Measurements from ENCODE around the gene SYNGR2.
A peak's percentile ranks its signal among the peaks of the same experiment; 100 is the strongest.
"Not testable (repeated sequence)": the region's sequence is repeated elsewhere in the genome, so short reads cannot be mapped to it uniquely, and the experiment has no call there.

The SYNGR2 gene

DNA sequence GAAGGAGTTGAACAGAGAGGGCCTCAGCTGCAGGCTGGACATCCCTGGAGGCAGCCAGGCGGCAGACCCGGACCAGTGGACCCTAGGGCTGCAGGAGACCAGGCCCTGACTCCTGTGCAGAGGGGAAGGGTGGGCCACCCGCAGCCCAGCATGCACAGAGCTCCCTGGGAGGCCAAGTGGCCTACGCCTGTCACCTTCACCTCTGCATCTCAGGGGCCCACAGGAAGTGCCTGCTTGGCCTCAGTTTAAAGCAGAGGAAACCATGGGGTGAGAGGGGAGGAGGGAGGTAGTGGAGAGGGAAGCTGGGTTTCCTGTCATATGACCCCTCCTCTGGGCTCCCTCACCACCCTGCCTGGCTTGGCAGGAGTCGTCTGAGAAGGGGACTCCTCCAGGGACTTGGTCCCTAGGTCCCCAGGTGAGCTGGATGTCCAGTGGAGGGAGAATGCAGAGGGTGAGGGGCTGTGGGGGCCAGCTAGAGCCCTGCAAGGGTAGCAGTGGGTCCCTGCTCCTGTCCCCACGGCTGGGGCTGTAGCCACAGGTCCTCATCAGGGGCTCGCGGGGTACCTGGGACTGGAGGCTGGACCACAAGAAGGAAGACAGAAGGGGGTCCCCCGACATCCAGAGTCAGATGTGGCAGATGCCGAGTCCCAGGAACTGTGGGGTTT lies 37.8 kb upstream of the SYNGR2 start, which contains the start of gene TMC8:
Gene TMC8, plus strand, starts transcription at position 335 of the 665 bp plus-strand sequence. CDS start 818 bp downstream, outside the sequence.
- DNase-seq: no peak

DNA sequence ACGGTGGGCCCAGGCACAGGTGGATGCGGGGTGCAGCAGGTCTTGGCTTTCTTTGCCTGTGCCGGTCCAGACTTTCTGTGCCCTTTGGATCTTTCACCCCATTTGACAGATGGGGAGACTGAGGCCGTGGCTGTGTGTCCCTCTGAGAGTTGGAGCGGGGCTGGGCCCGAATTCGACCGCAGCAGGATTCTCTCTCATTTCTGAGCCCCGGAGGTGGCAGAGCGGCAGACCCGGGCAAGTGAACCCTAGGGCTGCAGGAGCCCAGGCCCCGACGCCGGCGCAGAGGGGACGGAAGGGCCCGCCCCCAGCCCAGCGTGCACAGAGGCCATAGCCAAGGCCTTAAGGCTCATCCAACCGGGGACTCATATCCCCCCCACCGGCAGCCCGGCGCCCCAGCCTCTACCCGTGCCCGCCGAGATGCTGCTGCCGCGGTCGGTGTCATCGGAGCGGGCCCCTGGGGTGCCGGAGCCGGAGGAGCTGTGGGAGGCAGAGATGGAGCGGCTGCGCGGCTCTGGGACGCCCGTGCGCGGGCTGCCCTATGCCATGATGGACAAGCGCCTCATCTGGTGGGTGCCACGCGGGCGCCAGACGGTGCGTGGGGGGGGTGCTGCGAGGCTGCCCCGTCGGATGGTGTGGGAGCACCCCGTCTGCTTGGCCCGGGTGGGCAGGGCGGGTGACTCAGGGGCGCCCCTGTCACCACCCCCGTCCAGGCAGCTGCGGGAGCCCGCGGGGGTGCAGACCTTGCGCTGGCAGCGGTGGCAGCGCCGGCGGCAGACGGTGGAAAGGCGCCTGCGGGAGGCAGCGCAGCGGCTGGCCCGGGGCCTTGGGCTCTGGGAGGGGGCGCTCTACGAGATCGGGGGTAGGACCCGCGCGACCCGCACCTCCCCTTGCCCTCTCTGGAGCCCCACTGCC lies 37.0 kb upstream of the SYNGR2 start:
- DNase-seq: no peak

DNA sequence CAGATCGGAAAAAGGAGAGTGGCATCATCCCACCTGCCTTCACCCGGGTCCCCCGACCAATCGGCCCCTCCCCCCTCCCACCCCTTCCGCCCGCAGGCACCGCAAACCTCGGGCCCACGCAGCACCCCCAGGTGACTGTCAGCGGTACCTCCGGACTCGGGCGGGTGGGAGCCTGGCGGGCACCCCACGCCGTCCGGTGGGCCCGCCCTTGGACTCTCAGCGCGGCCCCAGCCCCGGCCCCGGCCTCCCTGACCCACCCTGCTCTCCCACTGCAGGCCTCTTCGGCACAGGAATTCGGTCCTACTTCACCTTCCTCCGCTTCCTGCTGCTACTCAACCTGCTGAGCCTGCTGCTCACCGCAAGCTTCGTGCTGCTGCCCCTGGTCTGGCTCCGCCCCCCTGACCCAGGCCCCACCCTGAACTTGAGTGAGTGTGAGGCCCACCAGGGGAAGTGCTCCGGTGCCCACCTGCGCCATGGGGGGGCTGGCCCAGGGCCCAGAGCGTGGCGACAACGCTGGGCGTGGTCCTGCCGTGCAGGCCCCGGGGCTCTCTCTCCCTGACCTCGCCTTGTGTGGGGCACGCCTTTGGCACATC lies 36.2 kb upstream of the SYNGR2 start:
- no peak for DNase-seq

DNA sequence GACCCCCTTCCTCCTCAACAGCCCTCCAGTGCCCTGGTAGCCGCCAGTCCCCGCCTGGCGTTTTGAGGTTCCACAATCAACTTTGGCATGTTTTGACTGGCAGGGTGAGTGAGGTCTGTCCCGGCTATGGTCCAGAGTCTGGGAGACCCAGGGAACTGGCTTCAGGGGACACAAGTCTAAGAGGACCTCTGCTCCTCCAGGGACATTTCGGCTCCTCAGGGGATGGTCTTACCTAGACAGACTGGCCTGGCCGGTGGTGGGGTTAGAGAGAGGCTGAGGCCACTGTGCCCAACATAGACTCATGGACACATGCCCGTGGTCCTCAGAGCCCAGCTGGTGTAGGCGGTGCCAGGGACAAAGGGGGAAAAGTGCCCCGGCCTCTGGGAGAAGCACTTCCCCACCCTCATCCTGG lies 35.6 kb upstream of the SYNGR2 start:
- no peak for DNase-seq

DNA sequence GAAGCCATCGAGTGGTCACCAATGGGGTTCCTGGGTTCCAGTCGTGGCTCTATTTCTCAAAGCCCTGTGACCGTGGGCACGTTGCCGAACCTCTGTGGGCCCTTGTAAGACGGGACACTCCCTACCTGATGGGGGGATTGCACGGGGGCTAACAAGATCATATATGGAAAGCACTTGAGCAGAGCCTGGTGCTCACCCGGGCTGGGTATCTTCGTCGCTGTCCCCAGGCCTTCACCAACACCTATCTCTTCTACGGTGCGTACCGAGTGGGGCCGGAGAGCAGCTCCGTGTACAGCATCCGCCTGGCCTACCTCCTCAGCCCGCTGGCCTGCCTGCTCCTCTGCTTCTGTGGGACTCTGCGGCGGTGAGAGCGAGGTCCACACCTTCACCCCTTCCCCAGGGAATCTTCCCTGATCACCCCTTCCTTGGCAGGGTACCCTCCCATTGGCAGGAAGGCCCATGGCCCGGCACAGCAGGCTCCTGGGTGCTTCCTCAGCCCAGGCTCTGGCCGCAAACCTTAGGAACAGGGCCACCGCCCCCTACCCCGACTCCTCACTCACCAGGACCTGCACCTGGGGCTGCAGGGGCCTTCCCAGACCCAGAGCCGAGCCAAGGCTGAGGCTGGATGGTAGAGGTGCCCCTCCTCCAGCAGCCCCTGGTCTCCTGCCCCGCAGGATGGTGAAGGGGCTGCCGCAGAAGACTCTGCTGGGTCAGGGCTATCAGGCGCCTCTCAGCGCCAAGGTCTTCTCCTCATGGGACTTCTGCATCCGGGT lies 35.0 kb upstream of the SYNGR2 start:
- no peak for DNase-seq

DNA sequence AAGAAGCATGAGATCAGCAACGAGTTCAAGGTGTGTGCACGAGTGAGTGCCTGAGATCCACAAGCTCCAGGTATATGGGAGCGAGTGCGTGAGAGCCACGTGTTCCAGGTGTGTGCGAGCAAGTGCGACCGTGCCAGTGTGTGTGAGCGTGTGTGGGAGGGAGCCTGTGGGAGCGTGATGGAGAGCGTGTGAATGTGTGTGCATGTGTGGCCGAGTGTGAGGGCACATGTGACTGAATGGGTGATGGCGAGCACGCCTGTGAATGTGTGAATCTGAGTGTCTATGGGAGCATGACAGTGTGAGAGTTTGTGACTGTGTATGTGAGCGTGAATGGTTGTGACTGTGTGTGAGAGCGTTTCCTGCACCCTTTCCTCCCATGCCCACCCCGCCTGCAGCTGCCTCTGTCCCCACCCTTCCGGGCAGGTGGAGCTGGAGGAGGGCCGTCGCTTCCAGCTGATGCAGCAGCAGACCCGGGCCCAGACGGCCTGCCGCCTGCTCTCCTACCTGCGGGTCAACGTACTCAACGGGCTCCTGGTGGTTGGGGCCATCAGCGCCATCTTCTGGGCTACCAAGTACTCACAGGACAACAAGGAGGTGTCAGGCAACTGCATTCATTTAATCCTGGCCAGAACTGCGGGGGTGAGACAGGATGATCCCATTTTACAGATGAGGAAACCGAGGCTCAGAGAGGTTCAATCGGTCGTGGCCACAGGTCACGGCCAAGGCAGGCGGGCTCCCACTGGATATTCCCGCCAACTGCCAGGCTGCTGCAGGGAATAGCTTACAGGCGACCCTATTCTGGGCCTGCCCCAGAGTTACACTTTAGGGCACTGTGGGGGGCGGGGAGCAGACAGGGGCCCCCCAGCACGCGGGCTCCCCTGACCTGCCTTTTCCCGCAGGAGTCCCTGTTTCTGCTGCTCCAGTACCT lies 34.1 kb upstream of the SYNGR2 start:
- DNase-seq: no peak

DNA sequence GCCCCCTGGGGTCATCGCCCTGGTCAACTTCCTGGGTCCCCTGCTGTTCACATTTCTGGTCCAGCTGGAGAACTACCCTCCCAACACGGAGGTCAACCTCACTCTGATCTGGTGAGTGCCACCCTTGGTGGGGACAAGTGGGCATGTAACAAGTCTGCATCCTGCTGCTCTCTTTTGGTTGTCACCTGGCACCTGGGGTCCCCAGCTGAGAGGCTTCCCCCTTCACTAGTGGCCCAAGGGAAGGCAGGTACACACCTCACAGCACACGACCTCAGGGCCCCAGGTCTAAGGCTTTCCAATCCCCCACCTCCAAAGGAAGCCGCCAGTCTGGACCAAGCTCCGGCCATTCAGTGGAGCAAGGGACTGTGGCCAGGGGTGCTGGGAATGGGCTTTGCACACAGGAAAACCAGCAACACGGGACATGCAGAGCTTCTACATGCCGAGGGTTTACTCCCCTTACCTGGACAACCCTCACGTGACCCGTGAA lies 33.4 kb upstream of the SYNGR2 start:
- no peak for DNase-seq

DNA sequence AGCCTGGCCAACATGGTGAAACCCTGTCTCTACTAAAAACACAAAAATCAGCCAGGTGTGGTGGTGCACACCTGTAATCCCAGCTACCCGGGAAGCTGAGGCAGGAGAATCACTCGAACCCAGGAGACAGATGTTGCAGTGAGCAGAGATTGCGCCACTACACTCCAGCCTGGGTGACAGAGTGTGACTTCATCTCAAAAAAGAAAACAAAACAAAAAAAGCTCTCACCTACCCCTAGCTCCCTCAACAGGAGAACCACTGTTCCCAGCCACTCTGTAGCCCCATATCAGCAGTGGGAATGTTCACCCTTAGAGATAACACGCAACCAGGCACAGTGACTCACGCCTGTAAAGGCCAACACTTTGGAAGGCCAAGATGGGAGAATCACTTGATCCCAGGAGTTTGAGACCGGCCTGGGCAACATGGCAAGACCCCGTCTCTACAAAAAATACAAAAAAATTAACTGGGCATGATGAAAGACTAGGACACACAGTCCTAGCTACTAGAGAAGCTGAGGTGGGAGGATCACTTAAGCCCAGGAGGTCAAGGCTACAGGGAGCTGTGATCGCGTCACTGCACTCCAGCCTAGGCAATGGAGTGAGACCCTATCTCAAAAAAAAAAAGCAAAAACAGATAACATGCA lies 32.4 kb upstream of the SYNGR2 start:
- no peak for DNase-seq

DNA sequence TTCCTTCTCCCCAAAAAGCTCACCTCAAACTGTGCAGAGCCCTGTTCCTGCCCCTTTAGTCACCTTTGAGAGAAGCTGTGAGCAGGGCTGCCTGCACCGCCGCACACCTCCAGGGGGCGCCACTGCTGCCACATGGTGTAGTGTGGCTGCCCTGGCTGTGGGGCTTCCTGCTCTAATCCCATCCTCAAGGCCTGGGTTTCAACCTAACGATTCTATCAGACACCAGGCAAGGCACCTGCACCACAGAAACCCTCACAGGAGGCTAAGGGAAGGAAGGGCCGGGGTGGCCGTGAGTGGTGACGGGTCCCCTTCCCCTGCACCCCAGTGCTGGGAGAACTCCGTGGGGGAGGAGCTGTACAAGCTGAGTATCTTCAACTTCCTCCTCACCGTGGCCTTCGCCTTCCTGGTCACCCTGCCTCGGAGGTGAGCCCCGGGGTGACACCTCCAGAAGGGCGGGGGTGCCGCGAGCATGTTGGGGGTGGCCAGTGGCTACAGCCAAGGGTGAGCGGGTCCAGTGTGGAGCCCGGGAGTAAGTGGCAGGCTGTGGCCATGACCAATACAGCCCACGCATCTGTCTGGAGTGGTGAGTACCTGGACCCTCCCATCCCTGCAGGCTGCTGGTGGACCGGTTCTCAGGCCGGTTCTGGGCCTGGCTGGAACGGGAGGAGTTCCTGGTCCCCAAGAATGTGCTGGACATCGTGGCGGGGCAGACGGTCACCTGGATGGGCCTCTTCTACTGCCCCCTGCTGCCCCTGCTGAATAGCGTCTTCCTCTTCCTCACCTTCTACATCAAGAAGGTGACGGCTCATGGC lies 30.8 kb upstream of the SYNGR2 start:
- no peak for DNase-seq

DNA sequence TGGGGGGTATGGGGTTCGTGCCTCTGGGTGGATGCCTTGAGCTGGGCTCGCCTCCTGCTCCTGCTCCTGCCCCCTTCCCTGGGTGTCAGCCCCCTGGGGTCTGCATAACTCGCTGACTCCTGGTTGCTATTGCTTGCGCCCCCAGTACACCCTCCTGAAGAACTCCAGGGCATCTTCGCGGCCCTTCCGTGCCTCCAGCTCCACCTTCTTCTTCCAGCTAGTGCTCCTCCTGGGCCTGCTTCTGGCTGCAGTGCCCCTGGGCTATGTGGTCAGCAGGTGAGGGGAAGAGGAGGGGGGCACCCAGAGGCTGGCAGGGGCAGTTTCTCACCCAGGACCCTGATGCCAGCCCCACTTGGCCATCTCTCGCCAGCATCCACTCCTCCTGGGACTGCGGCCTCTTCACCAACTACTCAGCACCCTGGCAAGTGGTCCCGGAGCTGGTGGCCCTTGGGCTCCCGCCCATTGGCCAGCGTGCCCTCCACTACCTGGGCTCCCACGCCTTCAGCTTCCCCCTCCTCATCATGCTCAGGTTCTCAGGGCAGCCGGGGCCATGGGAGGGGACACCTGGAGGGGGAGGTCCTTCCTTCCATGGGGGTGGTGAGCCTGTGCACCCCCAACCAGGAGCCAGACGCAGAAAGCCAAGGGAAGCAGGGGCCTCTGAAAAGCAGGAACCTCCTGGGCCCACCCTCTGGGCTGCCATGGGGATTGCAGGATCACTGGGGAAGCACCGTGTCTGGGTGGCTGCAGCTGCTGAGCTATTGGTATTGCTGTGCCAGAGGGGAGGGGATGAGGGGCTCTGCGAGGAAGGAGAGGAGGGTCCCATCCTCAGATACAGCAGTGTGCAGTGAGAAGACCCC lies 29.9 kb upstream of the SYNGR2 start:
- no peak for DNase-seq

DNA sequence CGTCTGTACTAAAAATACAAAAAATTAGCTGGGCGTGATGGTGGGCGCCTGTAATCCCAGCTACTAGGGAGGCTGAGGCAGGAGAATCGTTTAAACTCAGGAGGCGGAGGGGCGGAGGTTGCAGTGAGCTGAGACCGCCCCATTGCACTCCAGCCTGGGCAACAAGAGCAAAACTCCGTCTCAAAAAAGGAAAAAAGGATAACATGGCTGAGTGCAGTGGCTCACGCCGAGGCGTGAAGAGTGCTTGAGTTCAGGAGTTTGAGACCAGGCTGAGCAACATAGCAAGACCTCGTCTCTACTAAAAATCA lies 28.6 kb upstream of the SYNGR2 start:
- DNase-seq: not testable (repeated sequence)

DNA sequence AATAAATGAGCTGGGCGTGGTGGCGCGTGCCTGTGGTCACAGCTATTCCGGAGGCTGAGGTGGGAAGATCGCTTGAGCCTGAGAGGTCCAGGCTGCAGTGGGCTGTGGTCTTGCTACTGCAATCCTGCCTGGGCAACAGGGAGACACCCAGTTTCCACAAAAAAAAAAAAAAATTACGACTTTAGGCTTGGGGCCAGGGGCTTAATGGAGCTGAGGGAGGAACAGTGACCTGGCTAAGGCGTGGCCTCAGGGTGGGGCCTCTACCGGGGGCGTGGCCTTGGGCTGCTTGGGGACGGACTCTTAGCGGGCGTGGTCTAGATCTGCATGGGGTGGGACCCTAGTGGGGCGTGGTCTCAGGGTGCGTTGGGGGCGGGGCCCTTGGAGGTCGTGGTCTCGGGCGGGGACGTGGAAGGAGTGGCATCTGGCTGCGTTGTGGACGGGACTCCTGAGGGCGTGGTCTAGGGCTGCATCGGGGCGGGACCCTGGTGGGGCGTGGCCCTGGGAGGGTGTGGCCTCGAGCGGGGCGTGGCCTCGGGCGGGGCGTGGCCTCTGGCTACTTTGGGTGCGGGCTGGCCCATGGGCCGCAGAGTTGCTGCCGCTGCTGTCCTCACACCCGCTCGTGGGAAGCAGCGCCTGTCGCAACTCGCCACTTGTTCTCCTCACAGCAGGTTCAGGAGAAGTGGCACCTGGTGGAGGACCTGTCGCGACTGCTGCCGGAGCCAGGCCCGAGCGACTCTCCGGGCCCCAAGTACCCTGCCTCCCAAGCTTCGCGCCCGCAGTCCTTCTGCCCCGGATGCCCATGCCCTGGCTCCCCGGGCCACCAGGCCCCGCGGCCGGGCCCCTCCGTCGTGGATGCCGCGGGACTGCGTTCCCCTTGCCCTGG lies 28.0 kb upstream of the SYNGR2 start:
- no peak for DNase-seq

DNA sequence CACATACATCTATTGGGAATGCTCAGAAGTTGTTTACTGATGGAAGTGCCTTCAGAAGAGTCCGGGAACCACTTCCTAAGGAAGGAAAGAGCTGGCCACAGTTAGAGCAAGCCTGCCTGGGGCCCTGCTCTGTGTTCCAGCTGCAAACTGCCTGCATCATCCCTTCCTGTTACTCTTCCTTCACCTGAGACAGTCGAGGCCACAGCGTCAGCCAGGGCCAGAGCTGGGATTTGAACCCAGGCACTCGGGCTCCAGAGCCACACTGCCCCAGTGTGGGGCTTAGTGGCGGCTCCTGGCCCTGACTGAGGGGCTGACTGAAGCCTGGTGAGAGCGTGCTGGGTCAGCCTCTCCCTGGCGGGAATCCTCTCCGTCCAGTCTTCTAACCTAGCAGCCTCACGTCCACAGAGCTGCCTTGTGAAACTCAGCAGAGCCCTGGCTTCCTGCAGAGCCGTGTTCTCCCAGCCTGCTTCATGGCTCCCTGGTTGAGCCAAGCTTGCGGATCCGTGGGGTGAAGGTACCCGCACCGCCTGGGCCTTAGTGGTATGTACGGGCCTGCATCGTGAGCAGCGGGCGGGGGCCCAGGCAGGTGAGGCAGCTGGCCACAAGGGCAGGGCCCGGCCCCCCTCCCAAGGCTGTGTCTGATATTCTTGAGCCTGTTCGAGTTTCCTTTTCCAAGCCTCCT lies 26.8 kb upstream of the SYNGR2 start:
- DNase-seq: no peak

DNA sequence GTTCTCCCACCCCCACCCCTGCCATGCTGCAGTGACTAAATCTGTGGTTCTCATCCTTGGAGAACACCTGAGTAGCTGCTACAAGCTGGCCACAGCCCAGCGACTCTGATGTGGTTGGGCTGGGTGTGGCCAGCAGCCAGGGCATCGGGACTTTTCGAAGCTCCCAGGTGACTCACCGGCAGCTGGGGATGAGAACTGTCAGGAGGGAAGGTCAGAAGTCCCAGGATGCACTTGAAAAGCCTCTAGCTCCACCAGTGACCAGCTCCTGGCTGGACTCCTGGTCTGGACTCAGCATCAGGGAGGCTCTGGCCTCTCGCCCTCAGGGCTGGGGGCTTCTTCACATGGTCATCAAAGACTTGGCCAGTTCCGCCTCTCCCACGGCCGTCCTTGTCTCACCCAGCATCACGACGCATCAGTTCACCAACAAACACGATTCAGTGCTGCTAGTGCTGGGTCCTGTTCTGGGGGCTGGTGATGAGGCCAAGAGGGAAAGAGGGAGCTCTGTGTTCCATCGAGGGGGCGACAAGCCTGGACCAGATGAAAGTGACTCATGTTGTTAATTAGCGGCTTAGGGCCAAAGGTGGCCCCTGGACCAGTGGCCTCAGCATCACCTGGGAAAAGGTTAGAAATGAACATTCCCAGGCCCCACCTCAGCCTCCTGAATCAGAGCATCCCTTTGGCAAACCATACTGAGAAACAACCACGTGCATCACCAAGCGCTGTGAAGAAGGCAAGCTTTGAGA lies 26.1 kb upstream of the SYNGR2 start:
- DNase-seq: peak; percentile 51

DNA sequence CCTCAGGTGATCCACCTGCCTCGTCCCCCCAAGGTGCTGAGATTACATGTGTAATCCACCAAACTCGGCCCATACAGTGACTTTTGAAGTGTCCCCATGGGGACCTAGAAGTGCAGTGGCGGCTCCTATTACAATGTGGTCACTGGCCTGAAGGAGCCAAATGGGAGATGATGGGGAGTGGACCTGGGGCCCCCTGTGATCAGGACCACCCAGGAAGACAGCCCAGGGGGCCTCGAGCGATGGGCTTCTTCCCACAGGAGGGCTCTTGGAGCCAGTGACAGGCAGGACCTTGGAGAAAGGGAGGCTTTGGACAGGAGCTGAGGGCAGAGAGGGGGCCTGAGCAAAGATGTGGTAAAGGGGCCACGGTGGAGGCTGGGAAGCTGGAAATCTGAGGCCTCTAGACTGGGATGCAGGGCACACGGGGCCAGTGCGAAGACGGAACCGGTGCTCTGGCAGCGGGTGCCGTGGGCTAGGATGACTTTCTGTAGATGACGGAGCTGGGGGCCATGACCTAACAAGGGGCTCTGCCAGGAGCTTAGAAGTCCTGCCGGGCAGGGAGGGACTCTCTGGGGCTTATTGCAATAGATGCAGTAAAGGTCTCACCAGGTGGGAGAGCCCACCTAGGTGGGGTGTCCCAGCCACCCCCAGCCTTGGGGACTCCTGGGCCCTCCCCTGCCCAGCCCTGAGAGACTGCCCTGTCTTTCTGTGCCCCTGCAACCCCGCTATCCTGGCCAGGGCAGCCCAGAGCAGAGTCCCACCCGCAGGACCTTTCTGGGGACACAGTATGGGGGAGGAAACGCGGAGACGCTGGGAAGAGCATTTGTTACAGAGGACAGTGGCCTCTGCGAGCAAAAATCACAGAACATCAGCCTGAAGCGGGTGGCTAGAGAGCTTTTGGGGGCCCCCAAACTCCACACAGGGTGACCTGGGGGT lies 24.9 kb upstream of the SYNGR2 start:
- no peak for DNase-seq

All from DMS79 (cell line).